HEK293 (cell line): Measurements from ENCODE around the gene HAO1.

Experiments
- CTCF ChIA-PET: fragments of 350-600 bp; formaldehyde crosslinking; extraction: SDS; loops from one replicate; lab custom pipeline; 2021; ENCODE audit warnings: antibody characterized with exemption; lab: Yijun Ruan, JAX
- POLR2A ChIA-PET: fragments of 300-600 bp; formaldehyde crosslinking; extraction: SDS; loops from one replicate; lab custom pipeline; 2020; ENCODE audit warnings: antibody characterized with exemption, inconsistent platforms; lab: Yijun Ruan, JAX
- H3K27ac ChIP-seq: fragments of 200-500 bp; sonication (Bioruptor generic); 2 replicates; pipeline ENCODE4 v1.5.1; 2014; ENCODE audit warnings: low read depth, low read length, control low read depth, inconsistent platforms; ENCODE audit errors: extremely low read depth
- H3K36me3 ChIP-seq, 2 experiments: fragments of 200-500 bp in 1 of 2; sonication (Bioruptor generic) in 1 of 2; 1 replicate in 1 of 2; 2 replicates in 1 of 2; pipeline ENCODE4 v1.5.1; 2014 to 2017; ENCODE audit warnings: inconsistent platforms in 2 of 2, low read length in 2 of 2; ENCODE audit not compliant: control insufficient read depth in 2 of 2, insufficient read depth in 1 of 2
- H3K4me1 ChIP-seq: fragments of 200-500 bp; sonication (Bioruptor generic); 2 replicates; pipeline ENCODE4 v1.5.1; 2014; ENCODE audit warnings: mild to moderate bottlenecking, low read length, inconsistent platforms; ENCODE audit not compliant: control insufficient read depth, insufficient read depth
- H3K4me3 ChIP-seq: 2 replicates; pipeline ENCODE4 v1.5.1; 2011; ENCODE audit warnings: low read depth, mild to moderate bottlenecking, control low read depth, low read length, moderate library complexity
- H3K9me3 ChIP-seq: fragments of 200-500 bp; sonication (Bioruptor generic); 2 replicates; pipeline ENCODE4 v1.5.1; 2014; ENCODE audit warnings: low read depth, low read length, inconsistent platforms; ENCODE audit not compliant: control insufficient read depth, insufficient read depth
- BCL11B ChIP-seq: fragments of 450-650 bp; formaldehyde crosslinking; IDR thresholded peaks from 2 replicates; pipeline ENCODE4 v1.5.1; 2016; ENCODE audit warnings: low read depth, missing biosample characterization, missing genetic modification characterization
- GLI4 ChIP-seq: fragments of 450-650 bp; formaldehyde crosslinking; IDR thresholded peaks from 2 replicates; pipeline ENCODE4 v1.5.1; 2016; ENCODE audit warnings: missing biosample characterization, missing genetic modification characterization
- GLIS1 ChIP-seq: fragments of 450-650 bp; formaldehyde crosslinking; IDR thresholded peaks from 2 replicates; pipeline ENCODE4 v1.5.1; 2016; ENCODE audit warnings: missing biosample characterization, missing genetic modification characterization
- KLF1 ChIP-seq: fragments of 450-650 bp; formaldehyde crosslinking; IDR thresholded peaks from 2 replicates; pipeline ENCODE4 v1.5.1; 2016; ENCODE audit warnings: missing biosample characterization, missing genetic modification characterization
- SETDB1 ChIP-seq: IDR thresholded peaks from one replicate; pipeline ENCODE4 v1.6.1; 2017; ENCODE audit warnings: mild to moderate bottlenecking, low read length, moderate library complexity, mixed read lengths; ENCODE audit not compliant: insufficient read length
- SP3 ChIP-seq: fragments of 450-650 bp; formaldehyde crosslinking; IDR thresholded peaks from 2 replicates; pipeline ENCODE4 v1.5.1; 2016; ENCODE audit warnings: missing biosample characterization, missing genetic modification characterization
- YY1 ChIP-seq: fragments of 450-650 bp; formaldehyde crosslinking; IDR thresholded peaks from 2 replicates; pipeline ENCODE4 v1.5.1; 2018; ENCODE audit warnings: missing biosample characterization, missing genetic modification characterization
- ZBTB17 ChIP-seq: fragments of 450-650 bp; formaldehyde crosslinking; IDR thresholded peaks from 2 replicates; pipeline ENCODE4 v1.5.1; 2016; ENCODE audit warnings: missing biosample characterization, missing genetic modification characterization
- ZBTB21 ChIP-seq: fragments of 450-650 bp; formaldehyde crosslinking; IDR thresholded peaks from 2 replicates; pipeline ENCODE4 v1.5.1; 2017; ENCODE audit warnings: missing biosample characterization, missing genetic modification characterization
- ZNF132 ChIP-seq: fragments of 450-650 bp; formaldehyde crosslinking; IDR thresholded peaks from 2 replicates; pipeline ENCODE4 v1.5.1; 2017; ENCODE audit warnings: missing biosample characterization, missing genetic modification characterization, borderline replicate concordance
- ZNF174 ChIP-seq: fragments of 450-650 bp; formaldehyde crosslinking; IDR thresholded peaks from 2 replicates; pipeline ENCODE4 v1.5.0; 2017; ENCODE audit warnings: missing biosample characterization, mild to moderate bottlenecking, missing genetic modification characterization
- ZNF350 ChIP-seq: fragments of 450-650 bp; formaldehyde crosslinking; IDR thresholded peaks from 2 replicates; pipeline ENCODE4 v1.5.0; 2017; ENCODE audit warnings: missing biosample characterization, mild to moderate bottlenecking, missing genetic modification characterization
- ZNF37A ChIP-seq: fragments of 450-650 bp; IDR thresholded peaks from 2 replicates; pipeline ENCODE4 v1.5.1; 2018; ENCODE audit warnings: missing biosample characterization, missing genetic modification characterization
- ZNF391 ChIP-seq: fragments of 450-650 bp; formaldehyde crosslinking; IDR thresholded peaks from 2 replicates; pipeline ENCODE4 v1.5.1; 2016; ENCODE audit warnings: low read depth, missing biosample characterization, missing genetic modification characterization, borderline replicate concordance
- ZNF473 ChIP-seq: fragments of 450-650 bp; formaldehyde crosslinking; IDR thresholded peaks from 2 replicates; pipeline ENCODE4 v1.5.1; 2017; ENCODE audit warnings: missing biosample characterization, missing genetic modification characterization
- ZNF544 ChIP-seq: fragments of 450-650 bp; formaldehyde crosslinking; IDR thresholded peaks from 2 replicates; pipeline ENCODE4 v1.5.0; 2017; ENCODE audit warnings: missing biosample characterization, missing genetic modification characterization
- ZNF610 ChIP-seq: fragments of 450-650 bp; formaldehyde crosslinking; IDR thresholded peaks from 2 replicates; pipeline ENCODE4 v1.5.1; 2016; ENCODE audit warnings: missing biosample characterization, missing genetic modification characterization, borderline replicate concordance
- ZNF626 ChIP-seq: fragments of 450-650 bp; sonication (Bioruptor Pico); formaldehyde crosslinking; IDR thresholded peaks from 2 replicates; pipeline ENCODE4 v1.5.1; 2018; ENCODE audit warnings: missing biosample characterization, missing genetic modification characterization, inconsistent platforms
- ZNF76 ChIP-seq: fragments of 450-650 bp; formaldehyde crosslinking; IDR thresholded peaks from 2 replicates; pipeline ENCODE4; 2016; ENCODE audit warnings: low read depth, missing biosample characterization, missing genetic modification characterization, borderline replicate concordance
- ZNF830 ChIP-seq: fragments of 450-650 bp; IDR thresholded peaks from 2 replicates; pipeline ENCODE4 v1.5.0; 2018; ENCODE audit warnings: missing biosample characterization, missing genetic modification characterization, low read depth, mild to moderate bottlenecking, moderate library complexity
- TF ChIP-seq, protein P1 (sequence below): fragments of 450-650 bp; formaldehyde crosslinking; IDR thresholded peaks from 2 replicates; pipeline ENCODE4 v1.5.1; 2016; ENCODE audit warnings: missing biosample characterization, missing genetic modification characterization
- TF ChIP-seq, protein P2 (sequence below): sonication (generic); formaldehyde crosslinking; IDR thresholded peaks from 2 replicates; pipeline ENCODE4 v1.8.1; 2022; ENCODE audit warnings: mild to moderate bottlenecking, moderate library complexity, missing genetic modification reagents
- TF ChIP-seq, protein P3 (sequence below): fragments of 450-650 bp; formaldehyde crosslinking; IDR thresholded peaks from 2 replicates; pipeline ENCODE4 v1.5.1; 2016; ENCODE audit warnings: missing biosample characterization, missing genetic modification characterization, low read depth
- TF ChIP-seq, protein P4 (sequence below): fragments of 450-650 bp; formaldehyde crosslinking; IDR thresholded peaks from 2 replicates; pipeline ENCODE4 v1.5.1; 2016; ENCODE audit warnings: missing biosample characterization, missing genetic modification characterization
- TF ChIP-seq, protein P5 (sequence below): fragments of 450-650 bp; formaldehyde crosslinking; IDR thresholded peaks from 2 replicates; pipeline ENCODE4 v1.5.1; 2016; ENCODE audit warnings: missing biosample characterization, missing genetic modification characterization, low read depth

The HAO1 gene

DNA sequence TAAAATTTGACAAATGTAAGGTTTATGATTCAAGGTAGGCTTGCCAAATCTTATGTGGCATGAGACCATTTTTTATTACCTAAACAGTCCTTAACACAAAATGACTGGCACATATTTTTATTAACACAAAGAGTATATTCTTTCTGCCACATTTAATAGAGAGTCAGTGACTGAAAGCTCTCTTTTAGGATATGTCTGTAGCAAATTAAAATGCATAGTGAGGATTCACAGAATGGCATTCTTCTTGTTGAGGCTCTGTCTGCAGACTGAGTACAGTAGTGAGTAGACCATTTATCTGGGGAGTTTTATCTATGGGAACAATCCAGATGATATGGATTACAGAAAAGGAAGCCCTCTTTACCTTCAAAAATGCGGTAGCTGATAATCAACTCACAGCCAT is 56.5 kb downstream of the HAO1 start:
- H3K4me1 ChIP-seq, result no peaks in the 10 kb centered on the region
- H3K36me3 ChIP-seq, result no peaks in the 10 kb centered on the region
- ChIA-PET CTCF (interaction anchor here (0.6 kb wide), 1 partner anchor 1449 kb away, joined by 3 read pairs; no protein-coding TSS in a partner anchor), POLR2A (no interaction called here)
- no peak overlapping the region for H3K27ac ChIP-seq
- H3K9me3 ChIP-seq, result no peaks in the 10 kb centered on the region
- no peak overlapping the region for H3K4me3 ChIP-seq
- TF ChIP-seq YY1 (tag by site-specific recombination), result no peak
- no peak for TF ChIP-seq ZNF391
- TF ChIP-seq ZNF610 (tag by site-specific recombination), result no peak
- TF ChIP-seq, protein P1, sequence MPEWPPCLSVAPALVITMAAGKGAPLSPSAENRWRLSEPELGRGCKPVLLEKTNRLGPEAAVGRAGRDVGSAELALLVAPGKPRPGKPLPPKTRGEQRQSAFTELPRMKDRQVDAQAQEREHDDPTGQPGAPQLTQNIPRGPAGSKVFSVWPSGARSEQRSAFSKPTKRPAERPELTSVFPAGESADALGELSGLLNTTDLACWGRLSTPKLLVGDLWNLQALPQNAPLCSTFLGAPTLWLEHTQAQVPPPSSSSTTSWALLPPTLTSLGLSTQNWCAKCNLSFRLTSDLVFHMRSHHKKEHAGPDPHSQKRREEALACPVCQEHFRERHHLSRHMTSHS (tag by site-specific recombination), result no peak
- TF ChIP-seq, protein P2, sequence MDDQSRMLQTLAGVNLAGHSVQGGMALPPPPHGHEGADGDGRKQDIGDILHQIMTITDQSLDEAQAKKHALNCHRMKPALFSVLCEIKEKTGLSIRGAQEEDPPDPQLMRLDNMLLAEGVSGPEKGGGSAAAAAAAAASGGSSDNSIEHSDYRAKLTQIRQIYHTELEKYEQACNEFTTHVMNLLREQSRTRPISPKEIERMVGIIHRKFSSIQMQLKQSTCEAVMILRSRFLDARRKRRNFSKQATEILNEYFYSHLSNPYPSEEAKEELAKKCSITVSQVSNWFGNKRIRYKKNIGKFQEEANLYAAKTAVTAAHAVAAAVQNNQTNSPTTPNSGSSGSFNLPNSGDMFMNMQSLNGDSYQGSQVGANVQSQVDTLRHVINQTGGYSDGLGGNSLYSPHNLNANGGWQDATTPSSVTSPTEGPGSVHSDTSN (CRISPR knock-in tag), result no peak
- TF ChIP-seq ZNF76 (tag by site-specific recombination), result no peak
- TF ChIP-seq, protein P3, sequence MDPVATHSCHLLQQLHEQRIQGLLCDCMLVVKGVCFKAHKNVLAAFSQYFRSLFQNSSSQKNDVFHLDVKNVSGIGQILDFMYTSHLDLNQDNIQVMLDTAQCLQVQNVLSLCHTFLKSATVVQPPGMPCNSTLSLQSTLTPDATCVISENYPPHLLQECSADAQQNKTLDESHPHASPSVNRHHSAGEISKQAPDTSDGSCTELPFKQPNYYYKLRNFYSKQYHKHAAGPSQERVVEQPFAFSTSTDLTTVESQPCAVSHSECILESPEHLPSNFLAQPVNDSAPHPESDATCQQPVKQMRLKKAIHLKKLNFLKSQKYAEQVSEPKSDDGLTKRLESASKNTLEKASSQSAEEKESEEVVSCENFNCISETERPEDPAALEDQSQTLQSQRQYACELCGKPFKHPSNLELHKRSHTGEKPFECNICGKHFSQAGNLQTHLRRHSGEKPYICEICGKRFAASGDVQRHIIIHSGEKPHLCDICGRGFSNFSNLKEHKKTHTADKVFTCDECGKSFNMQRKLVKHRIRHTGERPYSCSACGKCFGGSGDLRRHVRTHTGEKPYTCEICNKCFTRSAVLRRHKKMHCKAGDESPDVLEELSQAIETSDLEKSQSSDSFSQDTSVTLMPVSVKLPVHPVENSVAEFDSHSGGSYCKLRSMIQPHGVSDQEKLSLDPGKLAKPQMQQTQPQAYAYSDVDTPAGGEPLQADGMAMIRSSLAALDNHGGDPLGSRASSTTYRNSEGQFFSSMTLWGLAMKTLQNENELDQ, result no peak
- no peak for TF ChIP-seq ZNF473

DNA sequence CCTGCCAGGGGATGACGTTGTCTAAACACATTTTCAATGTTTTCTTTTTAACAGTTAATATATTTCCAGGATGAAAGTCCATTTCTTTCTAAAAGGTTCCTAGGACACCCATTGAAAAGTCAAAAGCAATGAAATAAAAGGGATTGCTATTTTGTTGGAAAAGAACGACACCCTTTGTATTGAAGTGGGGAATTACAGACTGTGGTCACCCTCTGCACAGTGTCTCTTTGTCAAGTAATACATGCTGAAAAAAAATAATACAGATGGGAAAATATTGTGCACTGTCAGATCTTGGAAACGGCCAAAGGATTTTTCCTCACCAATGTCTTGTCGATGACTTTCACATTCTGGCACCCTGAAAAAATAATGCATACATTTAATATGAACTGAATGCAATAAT is 56.9 kb downstream of the HAO1 start:
- TF ChIP-seq ZBTB21 (tag by site-specific recombination), result no peak
- TF ChIP-seq GLI4 (tag by site-specific recombination), result no peak
- no peak for TF ChIP-seq BCL11B
- no peak for TF ChIP-seq ZNF544 (tag by site-specific recombination)
- TF ChIP-seq ZBTB17, result no peak
- TF ChIP-seq ZNF132, result no peak
- TF ChIP-seq KLF1 (tag by site-specific recombination), result no peak
- TF ChIP-seq ZNF350 (tag by site-specific recombination), result no peak
- no peak for TF ChIP-seq ZNF37A (tag by site-specific recombination)
- no peak for TF ChIP-seq SP3 (tag by site-specific recombination)
- TF ChIP-seq SETDB1, result no peak
- TF ChIP-seq ZNF830, result no peak
- Histone ChIP-seq H3K4me1 (no peaks in the 10 kb centered on the region), H3K4me3 (no peak overlapping the region), H3K27ac (no peak overlapping the region), H3K9me3 (no peaks in the 10 kb centered on the region), H3K36me3 (no peaks in the 10 kb centered on the region)
- ChIA-PET POLR2A (no interaction called here), CTCF (interaction anchor here (0.6 kb wide), 1 partner anchor 1449 kb away, joined by 3 read pairs; no protein-coding TSS in a partner anchor)

DNA sequence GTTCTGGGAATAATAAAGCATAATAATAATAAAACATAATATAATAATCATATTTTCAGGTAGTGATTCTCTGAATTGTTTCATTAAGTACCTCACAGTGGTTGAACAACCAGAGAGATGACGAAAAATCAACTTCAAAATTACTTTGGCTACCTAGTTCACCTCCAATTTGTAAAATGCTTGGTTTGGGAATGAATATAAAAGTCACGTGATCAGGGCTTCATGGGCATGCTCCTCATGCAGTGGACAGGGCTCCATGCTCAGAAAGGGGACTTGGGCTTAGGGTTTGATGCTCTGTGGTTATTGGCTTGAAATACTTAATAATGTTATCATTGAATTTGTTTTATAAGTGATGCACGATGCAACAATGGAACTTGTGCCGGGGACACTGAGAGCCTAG is 58.2 kb downstream of the HAO1 start:
- Histone ChIP-seq H3K36me3 (no peaks in the 10 kb centered on the region), H3K9me3 (no peaks in the 10 kb centered on the region), H3K4me3 (no peak overlapping the region), H3K27ac (no peak overlapping the region), H3K4me1 (no peaks in the 10 kb centered on the region)
- ChIA-PET POLR2A (no interaction called here), CTCF (no interaction called here)
- TF ChIP-seq, protein P4, sequence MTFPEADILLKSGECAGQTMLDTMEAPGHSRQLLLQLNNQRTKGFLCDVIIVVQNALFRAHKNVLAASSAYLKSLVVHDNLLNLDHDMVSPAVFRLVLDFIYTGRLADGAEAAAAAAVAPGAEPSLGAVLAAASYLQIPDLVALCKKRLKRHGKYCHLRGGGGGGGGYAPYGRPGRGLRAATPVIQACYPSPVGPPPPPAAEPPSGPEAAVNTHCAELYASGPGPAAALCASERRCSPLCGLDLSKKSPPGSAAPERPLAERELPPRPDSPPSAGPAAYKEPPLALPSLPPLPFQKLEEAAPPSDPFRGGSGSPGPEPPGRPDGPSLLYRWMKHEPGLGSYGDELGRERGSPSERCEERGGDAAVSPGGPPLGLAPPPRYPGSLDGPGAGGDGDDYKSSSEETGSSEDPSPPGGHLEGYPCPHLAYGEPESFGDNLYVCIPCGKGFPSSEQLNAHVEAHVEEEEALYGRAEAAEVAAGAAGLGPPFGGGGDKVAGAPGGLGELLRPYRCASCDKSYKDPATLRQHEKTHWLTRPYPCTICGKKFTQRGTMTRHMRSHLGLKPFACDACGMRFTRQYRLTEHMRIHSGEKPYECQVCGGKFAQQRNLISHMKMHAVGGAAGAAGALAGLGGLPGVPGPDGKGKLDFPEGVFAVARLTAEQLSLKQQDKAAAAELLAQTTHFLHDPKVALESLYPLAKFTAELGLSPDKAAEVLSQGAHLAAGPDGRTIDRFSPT (tag by site-specific recombination), result no peak
- no peak for TF ChIP-seq ZNF626 (tag by site-specific recombination)
- no peak for TF ChIP-seq GLIS1 (tag by site-specific recombination)
- TF ChIP-seq ZNF132, result no peak
- no peak for TF ChIP-seq ZNF830
- TF ChIP-seq, protein P5, sequence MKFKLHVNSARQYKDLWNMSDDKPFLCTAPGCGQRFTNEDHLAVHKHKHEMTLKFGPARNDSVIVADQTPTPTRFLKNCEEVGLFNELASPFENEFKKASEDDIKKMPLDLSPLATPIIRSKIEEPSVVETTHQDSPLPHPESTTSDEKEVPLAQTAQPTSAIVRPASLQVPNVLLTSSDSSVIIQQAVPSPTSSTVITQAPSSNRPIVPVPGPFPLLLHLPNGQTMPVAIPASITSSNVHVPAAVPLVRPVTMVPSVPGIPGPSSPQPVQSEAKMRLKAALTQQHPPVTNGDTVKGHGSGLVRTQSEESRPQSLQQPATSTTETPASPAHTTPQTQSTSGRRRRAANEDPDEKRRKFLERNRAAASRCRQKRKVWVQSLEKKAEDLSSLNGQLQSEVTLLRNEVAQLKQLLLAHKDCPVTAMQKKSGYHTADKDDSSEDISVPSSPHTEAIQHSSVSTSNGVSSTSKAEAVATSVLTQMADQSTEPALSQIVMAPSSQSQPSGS (tag by site-specific recombination), result no peak
- TF ChIP-seq ZNF174 (tag by site-specific recombination), result no peak
